Naive B cell (primary cell): ENCODE measurements around the gene TREH. TPM values are rescaled to one million over a fixed set of nuclear protein-coding genes. Genes with fewer than 3 reads are reported as not detected.

ENCODE experiments used
- ATAC-seq, 2 donors: fragments of 150-1000 bp; cut with Tn5 transposase; 2 replicates each; pipeline ENCODE4 v1.10.0; 2021; ENCODE audit warnings: low read depth in 2 of 2, mild to moderate bottlenecking in 2 of 2, moderate library complexity in 2 of 2
- DNase-seq: peaks from one replicate; pipeline ENCODE4 v3.0.0; 2022
- H3K27ac Mint-ChIP-seq, 6 donors: one replicate each; pipeline ENCODE4 v1.8.0; 2020 to 2022; ENCODE audit warnings: mild to moderate bottlenecking in 6 of 6, mixed read lengths in 6 of 6, moderate library complexity in 5 of 6, inconsistent platforms in 2 of 6
- H3K27me3 Mint-ChIP-seq, 3 donors: one replicate each; pipeline ENCODE4 v1.8.0; 2021 to 2022; ENCODE audit warnings: mixed read lengths in 3 of 3, mild to moderate bottlenecking in 1 of 3
- H3K36me3 Mint-ChIP-seq, 2 donors: one replicate each; pipeline ENCODE4 v1.8.0; 2020 to 2022; ENCODE audit warnings: mixed read lengths in 2 of 2, inconsistent platforms in 1 of 2, mild to moderate bottlenecking in 1 of 2
- H3K4me1 Mint-ChIP-seq, 3 donors: one replicate each; pipeline ENCODE4 v1.8.0; 2020 to 2022; ENCODE audit warnings: mixed read lengths in 3 of 3, inconsistent platforms in 1 of 3, mild to moderate bottlenecking in 1 of 3, moderate library complexity in 1 of 3
- H3K4me3 Mint-ChIP-seq, 8 donors: one replicate each; pipeline ENCODE4 v1.8.0; 2020 to 2022; ENCODE audit warnings: mild to moderate bottlenecking in 8 of 8, mixed read lengths in 8 of 8, moderate library complexity in 8 of 8, inconsistent platforms in 2 of 8
- H3K9me3 Mint-ChIP-seq, 7 donors: one replicate each; pipeline ENCODE4 v1.8.0; 2020 to 2022; ENCODE audit warnings: mixed read lengths in 7 of 7, mild to moderate bottlenecking in 5 of 7, inconsistent platforms in 2 of 7, moderate library complexity in 1 of 7
- polyA plus RNA-seq, 6 donors: library from polyadenylated mRNA; unstranded; fragments of 300-500 nt; fragmentation: Illumina TruSeq; gene quantifications; one replicate each; pipeline ENCODE4 v1.2.3, GENCODE V29; 2021; ENCODE audit warnings: low read depth in 6 of 6

Gene TREH
- polyA plus RNA-seq, 6 donors from 2014 or later = not detected

DNA sequence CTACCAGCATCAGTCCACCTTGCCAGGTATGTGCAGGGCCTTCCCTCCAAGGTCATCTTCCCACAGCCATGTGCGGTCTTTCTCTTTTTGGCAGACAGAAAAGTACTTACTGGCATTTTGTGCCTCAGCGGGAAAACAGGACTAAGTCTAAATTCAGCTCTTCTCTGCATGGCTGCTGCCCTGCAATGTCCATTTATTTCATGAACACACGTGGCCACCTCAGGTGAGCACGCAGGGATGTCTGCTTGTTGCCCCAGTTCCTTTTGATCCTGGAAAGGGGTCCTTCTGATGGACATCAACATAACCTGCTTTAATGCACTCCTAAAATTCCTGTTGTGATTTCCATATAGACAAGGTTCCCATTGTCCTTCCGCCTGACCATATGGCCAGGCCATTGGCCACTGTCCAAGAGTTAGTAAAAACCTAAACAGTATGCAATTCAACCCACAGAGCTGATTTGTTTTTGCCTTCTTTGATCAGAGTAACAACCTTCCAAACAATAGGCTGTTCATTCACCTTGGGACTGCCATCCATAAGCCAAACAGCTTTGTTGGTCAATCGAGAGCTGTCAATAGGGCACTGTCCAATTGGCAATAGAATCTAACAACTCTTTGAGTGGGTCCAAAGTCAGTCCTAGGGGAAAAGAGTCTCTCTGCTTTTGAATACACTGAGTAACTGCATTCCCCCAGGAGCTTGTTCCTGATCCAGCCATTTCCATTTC, 5.9 kb downstream of the TREH start:
- Mint-ChIP-seq H3K9me3 (peaks cover 7 to 23% (median 18%) of the 10 kb centered on the region in 7 donors), H3K27ac (peak overlapping the region in 1 of 6 donors; percentile 13), H3K36me3 (peaks cover 0 to 6% of the 10 kb centered on the region in 2 donors), H3K4me3 (no peak overlapping the region), H3K4me1 (no peaks in the 10 kb centered on the region), H3K27me3 (peaks cover 11 to 49% (median 35%) of the 10 kb centered on the region in 3 donors)
- DNase-seq (no peak), ATAC-seq (no peak)

DNA sequence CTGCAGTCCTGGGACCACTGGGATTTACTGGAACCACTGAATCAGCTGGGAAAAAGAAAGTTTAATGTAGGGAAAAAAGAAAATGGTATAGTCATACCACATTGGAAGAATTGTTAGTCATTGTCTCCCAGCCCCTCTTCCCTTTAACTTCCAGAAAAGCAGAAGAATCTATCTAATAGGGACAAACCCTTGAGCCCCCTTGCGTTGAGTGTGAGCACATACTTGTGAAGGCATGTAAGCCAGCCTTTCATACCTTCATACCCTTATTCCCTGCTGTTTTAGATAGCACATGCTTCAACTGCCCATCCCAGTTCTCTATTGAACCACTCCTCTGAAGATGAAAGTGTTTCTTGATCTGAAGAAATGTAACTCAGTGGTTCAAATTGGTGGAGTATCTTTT, 6.6 kb downstream of the TREH start:
- Mint-ChIP-seq H3K36me3 (peaks cover 0 to 6% of the 10 kb centered on the region in 2 donors), H3K4me3 (no peak overlapping the region), H3K9me3 (peaks cover 7 to 23% (median 17%) of the 10 kb centered on the region in 7 donors), H3K4me1 (no peaks in the 10 kb centered on the region), H3K27ac (no peak overlapping the region), H3K27me3 (peaks cover 11 to 49% (median 35%) of the 10 kb centered on the region in 3 donors)
- ATAC-seq (no peak), DNase-seq (no peak)

DNA sequence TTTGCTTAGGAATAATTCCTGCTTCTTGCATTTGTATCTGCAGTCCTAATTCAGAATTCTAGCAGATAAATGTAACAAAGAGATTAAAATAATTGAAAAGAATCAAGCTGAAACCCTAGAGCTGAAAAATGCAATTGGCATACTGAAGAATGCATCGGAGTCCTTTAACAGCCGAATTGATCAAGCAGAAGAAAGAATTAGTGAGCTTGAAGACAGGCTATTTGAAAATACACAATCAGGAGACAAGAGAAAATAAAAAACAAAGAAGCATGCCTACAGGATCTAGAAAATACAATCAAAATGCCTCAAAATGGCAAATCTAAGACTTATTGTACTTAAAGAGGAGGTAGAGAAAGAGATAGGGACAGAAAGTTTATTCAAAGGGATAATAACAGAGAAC, 8.2 kb downstream of the TREH start:
- ATAC-seq (no peak), DNase-seq (no peak)
- peaks cover 6 to 20% (median 13%) of the 10 kb centered on the region in 7 donors for H3K9me3 Mint-ChIP-seq
- H3K27ac Mint-ChIP-seq = no peak overlapping the region
- no peaks in the 10 kb centered on the region for H3K4me1 Mint-ChIP-seq
- peaks cover 13 to 44% (median 35%) of the 10 kb centered on the region in 3 donors for H3K27me3 Mint-ChIP-seq
- no peak overlapping the region for H3K4me3 Mint-ChIP-seq
- H3K36me3 Mint-ChIP-seq = no peaks in the 10 kb centered on the region

DNA sequence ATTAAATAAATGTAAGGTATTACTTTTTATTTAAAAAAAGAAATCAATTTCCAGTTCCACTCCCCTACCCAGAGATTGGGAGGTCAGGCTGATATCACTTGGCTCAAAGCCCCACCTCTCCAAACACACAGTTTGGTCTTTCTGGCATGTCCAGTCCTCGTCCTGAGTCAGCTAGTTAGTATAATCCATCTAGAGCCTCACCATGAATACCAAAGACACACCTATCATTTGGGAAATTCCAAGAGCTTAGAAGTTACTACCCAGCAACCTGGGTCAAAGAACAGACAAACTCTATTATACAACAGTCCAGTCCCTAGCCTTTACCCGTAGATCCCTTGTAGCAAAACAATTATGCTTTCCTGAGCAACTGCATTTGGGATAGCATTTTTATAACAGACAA, 9.4 kb downstream of the TREH start:
- Mint-ChIP-seq H3K36me3 (no peaks in the 10 kb centered on the region), H3K4me3 (no peak overlapping the region), H3K27ac (peak overlapping the region in 1 of 6 donors; percentile 52)

DNA sequence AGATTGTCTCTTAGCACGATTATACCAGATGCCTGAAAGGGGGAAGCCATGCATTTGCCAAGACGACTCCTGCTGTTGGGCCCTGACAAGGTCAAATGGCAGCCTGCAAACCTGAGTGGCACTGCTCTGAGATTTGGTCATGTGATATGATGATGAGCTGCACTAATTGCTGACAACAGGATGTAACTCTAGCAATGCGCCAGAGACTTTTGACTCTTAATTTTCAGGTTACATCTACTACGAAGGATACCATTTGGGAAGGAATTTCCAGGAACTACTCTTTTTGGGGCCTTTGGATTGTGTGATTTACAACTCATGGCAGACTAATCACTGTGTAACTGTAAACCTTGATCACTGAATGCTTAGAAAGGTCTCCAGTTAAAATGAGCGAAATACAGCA, 13.1 kb downstream of the TREH start:
- Mint-ChIP-seq H3K36me3 (no peaks in the 10 kb centered on the region), H3K9me3 (peaks cover 2 to 9% (median 6%) of the 10 kb centered on the region in 7 donors), H3K27ac (no peak overlapping the region), H3K4me3 (no peak overlapping the region), H3K4me1 (no peaks in the 10 kb centered on the region), H3K27me3 (peaks cover 14 to 24% (median 14%) of the 10 kb centered on the region in 3 donors)
- DNase-seq (no peak), ATAC-seq (no peak)

More for the DNA sequence above, 9.4 kb downstream of the TREH start:
- DNase-seq (no peak), ATAC-seq (no peak)
- H3K4me1 Mint-ChIP-seq = no peaks in the 10 kb centered on the region
- H3K27me3 Mint-ChIP-seq = peaks cover 15 to 41% (median 32%) of the 10 kb centered on the region in 3 donors
- peaks cover 5 to 14% (median 10%) of the 10 kb centered on the region in 7 donors for H3K9me3 Mint-ChIP-seq

DNA sequence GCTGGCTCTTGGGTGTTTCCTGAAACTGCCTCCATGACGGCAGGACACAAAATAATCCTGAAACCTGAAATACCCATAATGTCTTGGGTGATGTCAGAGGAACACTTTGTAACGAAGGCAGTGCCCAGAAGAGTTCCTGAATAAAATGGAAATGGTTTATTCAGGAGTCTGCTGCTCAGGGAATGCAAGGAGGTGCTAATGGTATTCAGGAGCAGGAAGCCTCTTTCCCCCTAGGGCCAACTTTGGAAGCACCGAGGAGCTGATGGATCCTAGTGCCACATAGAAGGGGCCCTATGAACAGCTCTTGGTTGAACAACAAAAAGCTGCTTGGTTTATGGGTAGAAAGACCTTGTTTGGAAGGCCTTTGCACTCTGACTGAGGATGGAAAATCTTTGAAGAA, 15.5 kb downstream of the TREH start:
- Mint-ChIP-seq H3K4me1 (peaks cover 3 to 10% (median 10%) of the 10 kb centered on the region in 3 donors), H3K36me3 (no peaks in the 10 kb centered on the region), H3K27ac (no peak overlapping the region), H3K27me3 (peaks cover 0 to 17% (median 8%) of the 10 kb centered on the region in 3 donors), H3K4me3 (no peak overlapping the region), H3K9me3 (no peaks in the 10 kb centered on the region)
- DNase-seq (no peak), ATAC-seq (no peak)

DNA sequence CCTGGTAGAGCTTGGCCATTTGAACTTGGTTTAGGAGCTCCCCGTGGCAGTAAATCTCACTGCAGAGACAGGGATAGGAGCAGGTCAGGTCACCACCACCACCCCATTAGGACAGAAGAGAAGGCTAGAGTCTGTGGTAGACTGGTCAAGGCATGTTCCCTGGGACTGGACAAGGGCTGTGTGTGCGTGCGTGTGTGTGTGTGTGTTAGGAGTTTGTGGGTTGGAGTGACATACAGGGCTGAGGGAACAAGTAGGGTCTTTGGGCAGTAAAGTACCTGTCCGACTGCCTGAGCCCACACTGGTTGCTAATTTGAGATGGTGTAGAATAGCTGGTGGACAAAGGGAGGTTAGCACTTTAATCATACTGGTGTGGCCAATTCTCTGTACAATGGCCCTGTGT, 16.1 kb downstream of the TREH start:
- no peak for DNase-seq
- ATAC-seq = no peak
- H3K9me3 Mint-ChIP-seq = no peaks in the 10 kb centered on the region
- peaks cover 3 to 11% (median 10%) of the 10 kb centered on the region in 3 donors for H3K4me1 Mint-ChIP-seq
- H3K27ac Mint-ChIP-seq = peak overlapping the region in 1 of 6 donors; percentile 9
- H3K36me3 Mint-ChIP-seq = no peaks in the 10 kb centered on the region
- no peak overlapping the region for H3K4me3 Mint-ChIP-seq
- peaks cover 0 to 13% (median 8%) of the 10 kb centered on the region in 3 donors for H3K27me3 Mint-ChIP-seq

DNA sequence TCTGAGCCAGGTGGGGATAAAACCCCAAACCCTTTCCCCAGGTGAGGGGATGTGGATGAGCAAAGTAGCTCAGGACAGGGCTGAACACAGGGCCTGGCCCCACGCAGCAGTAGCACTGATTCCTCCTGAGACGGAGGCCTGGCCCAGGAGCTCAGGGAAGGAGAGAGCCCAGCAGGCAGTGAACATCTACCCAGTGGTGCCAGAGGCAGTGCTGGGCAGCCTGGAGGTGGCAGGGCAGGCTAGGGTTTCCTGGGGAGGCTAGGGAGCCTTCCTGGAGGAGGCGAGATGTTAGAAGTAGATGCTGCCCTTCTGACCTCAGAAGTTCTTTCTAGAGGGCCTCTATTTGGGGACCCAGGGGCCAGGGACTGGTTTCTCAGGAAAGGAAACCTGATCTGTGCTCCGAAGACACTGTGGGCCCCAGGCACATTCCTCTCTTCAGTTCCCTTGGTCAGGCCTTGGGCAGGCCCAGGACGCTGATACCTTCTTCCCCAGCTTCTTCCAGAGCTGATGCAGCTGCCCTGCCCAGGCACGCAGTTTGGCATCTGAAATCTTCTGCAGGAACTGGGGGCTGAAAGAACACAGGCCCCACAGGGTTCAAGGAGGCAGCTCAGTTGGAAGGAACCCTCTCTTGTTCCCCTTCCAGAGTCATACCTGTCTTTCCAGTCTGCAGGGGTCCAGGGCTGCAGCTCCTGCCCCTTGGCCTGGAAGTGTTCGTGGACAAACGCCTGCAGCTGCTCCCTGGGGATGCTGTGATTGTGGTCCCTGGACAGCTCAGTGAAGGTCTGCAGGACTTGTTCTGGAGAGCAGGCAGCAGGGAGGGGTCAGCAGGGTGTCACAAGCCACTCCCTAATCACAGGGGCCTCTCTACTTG, 16.8 kb downstream of the TREH start:
- peak overlapping the region in 1 of 6 donors; percentile 9 for H3K27ac Mint-ChIP-seq
- no peaks in the 10 kb centered on the region for H3K36me3 Mint-ChIP-seq
- no peak for DNase-seq
- H3K9me3 Mint-ChIP-seq = no peaks in the 10 kb centered on the region
- no peak overlapping the region for H3K4me3 Mint-ChIP-seq
- ATAC-seq = no peak
- H3K27me3 Mint-ChIP-seq = peaks cover 0 to 13% (median 8%) of the 10 kb centered on the region in 3 donors
- H3K4me1 Mint-ChIP-seq = peaks cover 3 to 11% (median 10%) of the 10 kb centered on the region in 3 donors

DNA sequence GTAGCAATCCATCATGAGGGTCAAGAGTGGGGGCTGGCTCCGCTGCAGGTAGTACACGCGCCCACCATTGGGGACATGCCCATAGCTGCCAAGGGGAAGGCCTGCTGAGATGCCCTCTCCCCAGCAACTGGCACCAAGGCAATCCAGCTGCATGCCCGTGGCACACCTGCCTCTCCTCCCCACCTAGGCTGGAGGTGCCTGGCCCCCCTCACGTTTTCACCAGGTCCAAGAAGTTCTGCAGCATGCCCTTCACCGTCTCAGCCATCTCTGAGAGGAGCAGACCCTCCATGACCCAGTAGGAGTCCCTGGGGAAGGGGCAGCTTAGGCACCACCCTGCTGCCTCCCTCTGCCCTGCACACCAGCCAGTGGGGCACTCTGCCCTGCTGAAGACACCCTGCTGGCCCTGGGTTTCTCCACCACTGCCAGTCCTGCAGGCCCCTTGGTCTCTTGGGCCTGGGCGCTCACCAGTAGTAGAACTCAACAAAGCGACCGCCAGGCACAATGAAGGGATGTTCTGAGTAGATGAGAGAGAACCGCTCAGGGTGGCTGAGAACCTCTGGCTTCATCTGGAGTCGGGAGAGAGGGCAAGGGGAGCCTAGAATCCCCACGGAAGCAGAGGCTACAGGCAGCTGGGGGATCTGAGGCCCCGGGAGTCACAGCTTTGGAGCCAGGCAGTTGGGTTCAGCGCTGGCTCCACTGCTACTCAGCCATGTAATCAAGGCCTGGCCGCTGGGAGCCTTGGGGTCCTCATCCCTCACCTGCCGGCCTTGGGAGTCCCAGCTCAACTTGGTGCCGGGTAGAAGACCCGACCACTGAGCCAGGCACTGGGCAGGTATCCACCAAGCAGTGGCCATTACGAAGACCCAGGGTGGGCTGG, 17.8 kb downstream of the TREH start:
- no peak for ATAC-seq

DNA sequence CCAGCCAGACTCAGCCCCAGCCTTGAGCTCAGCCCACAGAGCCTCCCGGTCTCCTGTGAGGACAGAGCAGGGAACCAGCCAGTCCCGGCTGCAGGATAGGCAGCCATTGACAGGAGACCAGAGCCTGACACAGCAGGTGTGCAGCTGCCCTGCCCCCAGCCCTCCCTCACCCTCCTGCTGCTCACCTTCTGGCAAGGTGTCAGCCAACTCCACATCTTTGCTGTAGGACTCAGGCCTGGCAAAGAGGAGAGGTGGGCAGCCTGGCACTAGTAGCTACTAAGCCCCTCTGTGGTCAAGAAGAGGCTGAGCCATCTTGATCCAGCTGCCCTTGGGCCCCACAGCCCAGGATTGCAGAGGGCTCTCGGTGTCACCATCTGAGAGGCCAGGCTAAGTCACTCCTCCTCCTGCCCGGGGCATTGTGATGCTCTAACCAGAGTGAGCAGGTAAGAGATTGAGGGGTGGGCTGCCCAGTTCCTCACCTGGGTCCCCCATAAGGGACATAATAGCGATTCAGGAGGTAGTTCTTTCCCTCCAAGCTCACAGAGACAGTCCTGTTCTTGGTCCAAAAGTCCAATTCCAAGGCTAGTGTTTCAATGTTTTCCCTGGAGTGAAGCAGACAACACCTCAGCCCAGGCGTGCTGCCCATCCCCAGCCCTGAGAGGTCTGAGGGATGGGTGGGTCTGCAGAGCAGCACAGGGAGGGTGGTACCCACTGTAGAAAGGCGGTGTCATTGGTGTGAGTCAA, 18.6 kb downstream of the TREH start:
- Mint-ChIP-seq H3K4me3 (no peak overlapping the region), H3K9me3 (no peaks in the 10 kb centered on the region), H3K27ac (peak overlapping the region in 1 of 6 donors; percentile 19)

More for the DNA sequence above, 17.8 kb downstream of the TREH start:
- peaks cover 0 to 13% (median 8%) of the 10 kb centered on the region in 3 donors for H3K27me3 Mint-ChIP-seq
- H3K27ac Mint-ChIP-seq = peak overlapping the region in 2 of 6 donors; percentile 54 to 77
- no peak overlapping the region for H3K4me3 Mint-ChIP-seq
- no peaks in the 10 kb centered on the region for H3K36me3 Mint-ChIP-seq
- no peaks in the 10 kb centered on the region for H3K9me3 Mint-ChIP-seq
- H3K4me1 Mint-ChIP-seq = peaks cover 3 to 11% (median 10%) of the 10 kb centered on the region in 3 donors
- DNase-seq = no peak

DNA sequence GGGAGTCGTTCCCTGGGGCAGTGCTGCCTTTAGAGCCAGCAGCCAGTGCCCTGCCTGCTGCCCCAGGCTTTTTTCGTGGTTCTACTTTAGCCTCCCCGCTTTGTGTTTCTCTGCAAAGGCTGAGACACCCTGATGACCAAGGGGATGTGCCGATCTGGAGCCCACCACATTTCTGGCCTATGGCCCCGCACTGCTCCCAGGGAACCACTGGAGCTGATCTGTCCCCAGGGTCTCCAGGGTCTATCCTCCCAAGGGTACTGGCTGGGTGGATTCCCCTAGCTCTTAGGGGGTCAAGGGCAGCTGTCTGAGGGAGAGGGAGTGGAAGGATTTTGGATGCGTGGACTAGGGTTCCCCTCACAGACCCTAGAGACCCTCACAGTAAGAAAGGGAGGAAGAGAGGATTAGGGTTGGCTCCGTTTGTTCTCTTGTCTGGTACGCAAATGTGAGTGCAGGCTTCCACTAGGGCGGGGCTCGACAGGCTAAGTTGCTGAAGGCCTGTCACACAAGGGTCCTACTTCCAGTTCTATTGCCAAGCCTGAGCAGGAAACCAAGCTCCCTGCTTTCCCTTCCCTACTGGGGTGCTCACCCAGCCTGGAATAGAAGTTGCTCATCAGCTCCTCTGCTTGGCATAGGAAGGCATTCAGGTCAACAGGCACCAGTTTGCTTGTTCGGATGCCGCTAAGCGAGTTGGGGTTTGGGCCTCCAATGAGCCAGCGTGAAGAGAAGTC, 19.3 kb downstream of the TREH start:
- Mint-ChIP-seq H3K4me1 (peaks cover 3 to 11% (median 10%) of the 10 kb centered on the region in 3 donors), H3K9me3 (no peaks in the 10 kb centered on the region), H3K4me3 (peak overlapping the region in 3 of 8 donors; percentile 8 to 59 (median 12)), H3K27me3 (peaks cover 0 to 13% (median 4%) of the 10 kb centered on the region in 3 donors), H3K36me3 (no peaks in the 10 kb centered on the region), H3K27ac (peak overlapping the region in 1 of 6 donors; percentile 19)
- no peak for DNase-seq
- ATAC-seq = no peak

More for the DNA sequence above, 18.6 kb downstream of the TREH start:
- no peak for DNase-seq
- Mint-ChIP-seq H3K4me1 (peaks cover 3 to 11% (median 10%) of the 10 kb centered on the region in 3 donors), H3K27me3 (peaks cover 0 to 13% (median 4%) of the 10 kb centered on the region in 3 donors), H3K36me3 (no peaks in the 10 kb centered on the region)
- ATAC-seq = no peak
